A673 (cell line): Measurements from ENCODE around the gene NLRP14. TPM values are rescaled to one million over a fixed set of nuclear protein-coding genes. Genes with fewer than 3 reads are reported as not detected.

Experiments
- BruUV-seq: library from RNA; stranded (reverse); fragments of 400-500 nt; replicated peaks from 2 replicates; lab custom pipeline; 2021; lab: Mats Ljungman, UMichigan
- CTCF ChIA-PET: fragments of 300-600 bp; sonication (Branson Sonifier 250); formaldehyde crosslinking; loops from one replicate; lab custom pipeline; 2022; ENCODE audit warnings: antibody characterized with exemption; lab: Charles Lee
- POLR2A ChIA-PET: fragments of 300-600 bp; sonication (Branson Sonifier 250); formaldehyde crosslinking; loops from one replicate; lab custom pipeline; 2022; ENCODE audit warnings: antibody characterized with exemption; ENCODE audit not compliant: low non-redundant PET; lab: Charles Lee
- DNase-seq: peaks from one replicate; pipeline ENCODE4 v3.0.0-alpha.2; 2015; ENCODE audit warnings: low spot score
- H3K27ac ChIP-seq: fragments of 200-600 bp; sonication (generic); 2 replicates; pipeline ENCODE4 v1.5.1; 2016; ENCODE audit warnings: mixed run types, low read depth, mild to moderate bottlenecking, mixed read lengths, antibody characterized with exemption, low read length; ENCODE audit not compliant: poor library complexity, severe bottlenecking
- H3K27me3 ChIP-seq: fragments of 200-600 bp; sonication (generic); replicated peaks from 2 replicates; pipeline ENCODE4 v1.6.1; 2017; ENCODE audit warnings: mixed run types, low read depth, mild to moderate bottlenecking, mixed read lengths, antibody characterized with exemption, low read length; ENCODE audit not compliant: insufficient read depth, poor library complexity
- H3K36me3 ChIP-seq: fragments of 200-600 bp; sonication (generic); 2 replicates; pipeline ENCODE4 v1.6.1; 2016; ENCODE audit warnings: mixed run types, mild to moderate bottlenecking, mixed read lengths, antibody characterized with exemption, low read length; ENCODE audit not compliant: insufficient read depth, poor library complexity, severe bottlenecking
- H3K4me1 ChIP-seq: fragments of 200-600 bp; sonication (generic); 2 replicates; pipeline ENCODE4 v1.6.1; 2017; ENCODE audit warnings: mixed run types, mild to moderate bottlenecking, mixed read lengths, antibody characterized with exemption, low read length; ENCODE audit not compliant: insufficient read depth, poor library complexity, severe bottlenecking
- H3K4me3 ChIP-seq: fragments of 200-600 bp; sonication (generic); 2 replicates; pipeline ENCODE4 v1.5.1; 2016; ENCODE audit warnings: low read depth, mixed run types, mild to moderate bottlenecking, mixed read lengths, low read length; ENCODE audit not compliant: poor library complexity, severe bottlenecking
- H3K9me3 ChIP-seq: fragments of 200-600 bp; sonication (generic); 2 replicates; pipeline ENCODE4 v1.6.1; 2016; ENCODE audit warnings: mixed run types, low read depth, mild to moderate bottlenecking, mixed read lengths, antibody characterized with exemption, low read length; ENCODE audit not compliant: poor library complexity, severe bottlenecking
- EZH2 ChIP-seq: fragments of 200-600 bp; sonication (generic); IDR thresholded peaks from 2 replicates; pipeline ENCODE4 v1.6.1; 2017; ENCODE audit warnings: borderline replicate concordance, low read depth, mild to moderate bottlenecking, mixed read lengths, antibody characterized with exemption, low read length; ENCODE audit not compliant: poor library complexity, severe bottlenecking
- intact Hi-C: fragments of 100-400 bp; cut with micrococcal nuclease; formaldehyde crosslinking; loops from one replicate; pipeline ENCODE4 v1.10.0; 2022; ENCODE audit not compliant: unreplicated experiment
- total RNA-seq: library from RNA; stranded (reverse); gene quantifications from 2 replicates; pipeline ENCODE4 v1.2.3, GENCODE V29; 2021
- TF ChIP-seq, protein P1 (sequence below): fragments of 300-800, 200-600 bp; sonication (generic); conservative IDR thresholded peaks from 2 replicates; pipeline ENCODE4 v1.5.1; 2017; ENCODE audit warnings: low read depth, mild to moderate bottlenecking, antibody characterized with exemption, low read length, moderate library complexity, mixed read lengths

Gene NLRP14
- total RNA-seq, 1 experiment from 2014 or later: not detected

DNA sequence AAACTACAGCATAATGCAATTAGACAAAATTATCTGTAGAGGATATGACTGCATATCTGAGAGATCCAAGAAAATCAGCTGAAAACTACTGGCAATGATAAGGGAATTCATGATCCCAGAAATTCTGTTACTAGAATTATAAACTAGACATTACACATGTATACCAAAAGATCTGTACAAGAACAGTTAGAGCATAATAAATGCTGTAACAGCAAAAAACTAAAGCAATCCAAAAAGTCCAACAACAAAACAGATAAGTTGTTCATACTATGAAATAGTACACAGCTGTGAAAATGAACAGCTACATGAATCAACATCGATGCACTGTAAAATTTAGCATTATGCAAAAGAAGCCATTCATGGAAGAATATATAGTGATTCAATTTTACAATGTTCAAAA lies 6.2 kb upstream of the NLRP14 start:
- no peaks in the 10 kb centered on the region for H3K36me3 ChIP-seq
- ChIA-PET CTCF (no interaction called here), POLR2A (no interaction called here)
- TF ChIP-seq EZH2: no peak
- TF ChIP-seq, protein P1, sequence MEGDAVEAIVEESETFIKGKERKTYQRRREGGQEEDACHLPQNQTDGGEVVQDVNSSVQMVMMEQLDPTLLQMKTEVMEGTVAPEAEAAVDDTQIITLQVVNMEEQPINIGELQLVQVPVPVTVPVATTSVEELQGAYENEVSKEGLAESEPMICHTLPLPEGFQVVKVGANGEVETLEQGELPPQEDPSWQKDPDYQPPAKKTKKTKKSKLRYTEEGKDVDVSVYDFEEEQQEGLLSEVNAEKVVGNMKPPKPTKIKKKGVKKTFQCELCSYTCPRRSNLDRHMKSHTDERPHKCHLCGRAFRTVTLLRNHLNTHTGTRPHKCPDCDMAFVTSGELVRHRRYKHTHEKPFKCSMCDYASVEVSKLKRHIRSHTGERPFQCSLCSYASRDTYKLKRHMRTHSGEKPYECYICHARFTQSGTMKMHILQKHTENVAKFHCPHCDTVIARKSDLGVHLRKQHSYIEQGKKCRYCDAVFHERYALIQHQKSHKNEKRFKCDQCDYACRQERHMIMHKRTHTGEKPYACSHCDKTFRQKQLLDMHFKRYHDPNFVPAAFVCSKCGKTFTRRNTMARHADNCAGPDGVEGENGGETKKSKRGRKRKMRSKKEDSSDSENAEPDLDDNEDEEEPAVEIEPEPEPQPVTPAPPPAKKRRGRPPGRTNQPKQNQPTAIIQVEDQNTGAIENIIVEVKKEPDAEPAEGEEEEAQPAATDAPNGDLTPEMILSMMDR: no peak
- H3K27ac ChIP-seq: no peak overlapping the region
- no peak for DNase-seq
- peaks cover 3% of the 10 kb centered on the region for H3K27me3 ChIP-seq
- no peak overlapping the region for H3K4me3 ChIP-seq
- H3K9me3 ChIP-seq: no peaks in the 10 kb centered on the region
- no TSS peak for BruUV-seq
- no peaks in the 10 kb centered on the region for H3K4me1 ChIP-seq
- intact Hi-C loops: no loop called here

DNA sequence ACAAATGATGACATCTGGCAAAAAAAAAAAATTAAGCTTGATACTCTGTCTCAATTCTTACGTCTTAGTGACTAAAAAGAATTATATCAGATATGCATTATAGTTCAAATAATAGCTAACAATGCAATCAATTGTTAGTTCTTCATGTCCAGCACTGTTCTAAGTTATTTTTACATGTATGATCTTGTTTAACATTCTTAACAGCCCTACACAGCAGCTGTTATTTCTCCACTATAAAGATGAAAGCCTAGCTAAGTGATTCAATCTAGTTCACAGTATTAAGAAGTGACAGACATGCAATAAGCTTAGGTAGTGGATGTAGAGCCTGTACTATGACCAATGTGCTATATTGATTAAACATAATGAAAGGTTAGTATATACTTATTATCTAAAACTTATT lies 4.3 kb upstream of the NLRP14 start:
- Histone ChIP-seq H3K9me3 (no peaks in the 10 kb centered on the region), H3K36me3 (no peaks in the 10 kb centered on the region), H3K27me3 (peaks cover 22% of the 10 kb centered on the region), H3K27ac (no peak overlapping the region), H3K4me3 (no peak overlapping the region), H3K4me1 (peaks cover 3% of the 10 kb centered on the region)
- no TSS peak for BruUV-seq
- TF ChIP-seq, protein P1: no peak
- TF ChIP-seq EZH2: no peak
- intact Hi-C loops: no loop called here
- ChIA-PET POLR2A (no interaction called here), CTCF (no interaction called here)
- DNase-seq: no peak

DNA sequence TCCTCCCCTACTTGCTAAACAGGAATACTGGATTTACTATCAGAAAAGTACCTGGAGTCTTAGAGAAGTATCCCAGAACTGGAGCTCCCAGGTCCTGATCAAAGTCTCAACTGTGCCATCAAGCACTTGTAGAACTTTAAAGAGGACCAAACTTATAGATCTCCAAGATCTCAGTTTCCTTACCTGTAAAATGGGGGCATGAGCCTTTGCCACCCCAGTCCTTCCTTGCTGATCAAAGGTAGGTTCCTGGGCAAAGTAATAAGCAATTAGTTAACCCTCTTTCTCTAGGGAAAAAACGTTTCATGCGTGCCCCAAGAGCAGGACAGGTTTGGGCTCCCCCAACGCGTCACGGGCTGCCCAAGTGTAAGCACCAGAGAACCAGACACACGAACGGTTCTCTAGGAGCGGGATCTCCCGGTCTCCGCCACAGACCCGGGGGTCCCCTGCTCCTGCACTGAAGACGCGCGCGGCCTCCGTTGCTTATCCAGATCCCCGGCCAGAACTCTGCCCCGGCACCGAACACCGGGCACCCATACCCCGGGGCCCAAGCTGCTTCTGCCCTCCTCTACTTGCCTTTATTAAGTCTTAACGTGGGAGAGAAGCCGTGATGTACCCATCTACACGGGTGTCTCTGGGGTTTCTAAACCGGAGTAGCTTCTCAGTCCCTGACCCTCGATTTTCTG lies 638 bp upstream of the NLRP14 start:
- peak overlapping the region; percentile 10 for H3K4me3 ChIP-seq
- H3K27ac ChIP-seq: no peak overlapping the region
- POLR2A ChIA-PET: no interaction called here
- H3K36me3 ChIP-seq: no peaks in the 10 kb centered on the region
- H3K27me3 ChIP-seq: peaks cover 23% of the 10 kb centered on the region
- H3K4me1 ChIP-seq: peaks cover 3% of the 10 kb centered on the region
- TF ChIP-seq EZH2: no peak
- TF ChIP-seq, protein P1: no peak
- CTCF ChIA-PET: no interaction called here
- intact Hi-C loops: no loop called here
- BruUV-seq: no TSS peak
- no peak for DNase-seq
- no peaks in the 10 kb centered on the region for H3K9me3 ChIP-seq
